Measurements from ENCODE around the gene KRTAP10-8.

DNA sequence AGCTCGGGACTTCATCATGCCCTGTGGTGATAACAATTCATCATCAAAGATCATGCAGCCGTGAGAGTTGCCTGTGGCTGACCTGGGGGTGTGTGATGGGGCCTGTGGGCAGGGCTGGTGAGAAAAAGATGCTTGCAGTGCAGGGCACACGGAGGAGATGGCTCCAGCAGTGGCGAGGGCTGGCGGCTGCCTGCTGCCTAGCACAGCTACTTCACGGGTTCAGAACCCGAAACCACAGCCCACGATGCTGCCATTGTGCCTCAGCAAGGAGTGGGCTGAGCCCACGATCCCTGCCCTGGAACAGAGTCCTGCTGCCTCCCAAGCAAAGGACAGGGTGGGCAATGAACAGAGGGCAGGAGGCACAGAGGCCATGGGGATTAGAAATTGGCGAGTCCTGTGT, 14.4 kb downstream of the KRTAP10-8 start:
- TF ChIP-seq, protein P1, sequence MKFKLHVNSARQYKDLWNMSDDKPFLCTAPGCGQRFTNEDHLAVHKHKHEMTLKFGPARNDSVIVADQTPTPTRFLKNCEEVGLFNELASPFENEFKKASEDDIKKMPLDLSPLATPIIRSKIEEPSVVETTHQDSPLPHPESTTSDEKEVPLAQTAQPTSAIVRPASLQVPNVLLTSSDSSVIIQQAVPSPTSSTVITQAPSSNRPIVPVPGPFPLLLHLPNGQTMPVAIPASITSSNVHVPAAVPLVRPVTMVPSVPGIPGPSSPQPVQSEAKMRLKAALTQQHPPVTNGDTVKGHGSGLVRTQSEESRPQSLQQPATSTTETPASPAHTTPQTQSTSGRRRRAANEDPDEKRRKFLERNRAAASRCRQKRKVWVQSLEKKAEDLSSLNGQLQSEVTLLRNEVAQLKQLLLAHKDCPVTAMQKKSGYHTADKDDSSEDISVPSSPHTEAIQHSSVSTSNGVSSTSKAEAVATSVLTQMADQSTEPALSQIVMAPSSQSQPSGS (tag by site-specific recombination; IDR thresholded peaks at IDR 0.05; ENCODE audit: low read depth), result no peak
- TF ChIP-seq CTCF (tag by site-specific recombination; IDR thresholded peaks at IDR 0.05) (no peak), ZNF391 (tag by site-specific recombination; IDR thresholded peaks at IDR 0.05; ENCODE audit: borderline replicate concordance, low read depth) (no peak), REST (tag by site-specific recombination; IDR thresholded peaks at IDR 0.05) (no peak), ZNF133 (tag by site-specific recombination; IDR thresholded peaks at IDR 0.05) (no peak), ZNF785 (tag by site-specific recombination; IDR thresholded peaks at IDR 0.05) (no peak), PRDM1 (tag by site-specific recombination; IDR thresholded peaks at IDR 0.05) (no peak), ZNF792 (tag by site-specific recombination; IDR thresholded peaks at IDR 0.05) (no peak), ZBTB8A (tag by site-specific recombination; IDR thresholded peaks at IDR 0.05) (no peak), TCF7L2 (IDR thresholded peaks at IDR 0.05; ENCODE audit: borderline replicate concordance, low read depth, low read length) (no peak)
- TF ChIP-seq, protein P2, sequence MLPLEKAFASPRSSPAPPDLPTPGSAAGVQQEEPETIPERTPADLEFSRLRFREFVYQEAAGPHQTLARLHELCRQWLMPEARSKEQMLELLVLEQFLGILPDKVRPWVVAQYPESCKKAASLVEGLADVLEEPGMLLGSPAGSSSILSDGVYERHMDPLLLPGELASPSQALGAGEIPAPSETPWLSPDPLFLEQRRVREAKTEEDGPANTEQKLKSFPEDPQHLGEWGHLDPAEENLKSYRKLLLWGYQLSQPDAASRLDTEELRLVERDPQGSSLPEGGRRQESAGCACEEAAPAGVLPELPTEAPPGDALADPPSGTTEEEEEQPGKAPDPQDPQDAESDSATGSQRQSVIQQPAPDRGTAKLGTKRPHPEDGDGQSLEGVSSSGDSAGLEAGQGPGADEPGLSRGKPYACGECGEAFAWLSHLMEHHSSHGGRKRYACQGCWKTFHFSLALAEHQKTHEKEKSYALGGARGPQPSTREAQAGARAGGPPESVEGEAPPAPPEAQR (tag by site-specific recombination; IDR thresholded peaks at IDR 0.05), result no peak
- TF ChIP-seq, protein P3, sequence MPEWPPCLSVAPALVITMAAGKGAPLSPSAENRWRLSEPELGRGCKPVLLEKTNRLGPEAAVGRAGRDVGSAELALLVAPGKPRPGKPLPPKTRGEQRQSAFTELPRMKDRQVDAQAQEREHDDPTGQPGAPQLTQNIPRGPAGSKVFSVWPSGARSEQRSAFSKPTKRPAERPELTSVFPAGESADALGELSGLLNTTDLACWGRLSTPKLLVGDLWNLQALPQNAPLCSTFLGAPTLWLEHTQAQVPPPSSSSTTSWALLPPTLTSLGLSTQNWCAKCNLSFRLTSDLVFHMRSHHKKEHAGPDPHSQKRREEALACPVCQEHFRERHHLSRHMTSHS (tag by site-specific recombination; IDR thresholded peaks at IDR 0.05), result no peak

Data from HEK293 (cell line).